Ishikawa (cell line): Measurements from ENCODE around the gene SPOP.
A peak's percentile ranks its signal among the peaks of the same experiment; 100 is the strongest.

ENCODE experiments used
- CEBPB ChIP-seq: IDR thresholded peaks from 2 replicates; pipeline ENCODE4 v1.6.1; 2012
- CREB1 ChIP-seq: IDR thresholded peaks from 2 replicates; pipeline ENCODE4 v1.6.1; 2012; ENCODE audit warnings: low read depth
- EGR1 ChIP-seq: IDR thresholded peaks from 2 replicates; pipeline ENCODE4 v1.6.1; 2012
- EP300 ChIP-seq: IDR thresholded peaks from 2 replicates; pipeline ENCODE4 v1.6.1; 2012; ENCODE audit warnings: borderline replicate concordance
- FOXM1 ChIP-seq: IDR thresholded peaks from 2 replicates; pipeline ENCODE4 v1.6.1; 2012; ENCODE audit warnings: low read depth, borderline replicate concordance
- NFIC ChIP-seq: IDR thresholded peaks from 2 replicates; pipeline ENCODE4 v1.6.1; 2012
- RAD21 ChIP-seq: IDR thresholded peaks from 2 replicates; pipeline ENCODE4 v1.6.1; 2012; ENCODE audit warnings: low read depth
- REST ChIP-seq: IDR thresholded peaks from 2 replicates; pipeline ENCODE4 v1.6.1; 2012; ENCODE audit warnings: low read depth, mild to moderate bottlenecking
- TAF1 ChIP-seq: IDR thresholded peaks from 2 replicates; pipeline ENCODE4 v1.6.1; 2012; ENCODE audit warnings: low read depth, mild to moderate bottlenecking
- TCF12 ChIP-seq: IDR thresholded peaks from 2 replicates; pipeline ENCODE4 v1.6.1; 2012; ENCODE audit warnings: low read depth
- TEAD4 ChIP-seq: IDR thresholded peaks from 2 replicates; pipeline ENCODE4 v1.6.1; 2012
- USF1 ChIP-seq: IDR thresholded peaks from 2 replicates; pipeline ENCODE4 v1.6.1; 2012
- YY1 ChIP-seq: IDR thresholded peaks from 2 replicates; pipeline ENCODE4 v1.6.1; 2012; ENCODE audit warnings: low read depth
- ZBTB7A ChIP-seq: IDR thresholded peaks from 2 replicates; pipeline ENCODE4 v1.6.1; 2012; ENCODE audit warnings: low read depth
- TF ChIP-seq, protein P1 (sequence below): IDR thresholded peaks from 2 replicates; pipeline ENCODE4 v1.6.1; 2012

Gene SPOP

DNA sequence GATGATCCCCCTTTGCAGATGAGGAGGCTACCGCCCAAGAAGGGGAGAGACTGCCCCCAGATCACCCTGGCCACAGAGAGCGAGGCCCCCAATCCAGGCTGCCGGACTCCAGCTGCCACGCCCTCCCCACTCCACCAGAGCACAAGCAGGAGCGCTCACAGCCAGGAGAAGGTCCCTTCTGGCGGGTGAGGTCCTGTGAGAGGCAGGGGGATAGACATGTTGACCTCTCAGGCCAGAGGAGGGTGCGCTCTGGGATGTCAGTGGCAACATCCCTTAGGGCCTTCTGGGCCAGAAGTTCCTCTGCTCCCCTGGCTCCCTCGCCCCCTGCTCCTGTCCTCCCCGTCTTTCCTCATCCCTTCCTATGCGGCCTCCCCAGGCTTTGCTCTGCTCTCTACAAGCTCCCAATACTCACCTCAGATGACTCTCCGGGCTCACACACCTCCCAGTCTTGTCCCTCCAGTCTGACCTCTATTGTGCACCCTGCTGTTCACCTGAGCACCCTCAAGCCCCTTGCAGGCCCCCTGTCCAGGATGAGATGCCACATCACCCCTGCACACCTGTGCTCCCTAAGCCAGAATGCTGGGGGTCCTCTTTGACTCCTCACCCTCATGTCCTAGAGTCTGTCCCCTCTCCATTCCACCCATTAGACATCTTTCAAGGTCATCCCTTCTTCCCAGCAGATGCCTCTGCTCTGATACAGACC is 107.2 kb downstream of the SPOP start:
- no peak for TF ChIP-seq EGR1
- no peak for TF ChIP-seq ZBTB7A
- no peak for TF ChIP-seq YY1
- TF ChIP-seq USF1, result no peak
- TF ChIP-seq TEAD4, result no peak
- no peak for TF ChIP-seq TAF1
- TF ChIP-seq CEBPB, result no peak
- TF ChIP-seq EP300, result no peak
- TF ChIP-seq RAD21, result no peak
- no peak for TF ChIP-seq REST
- no peak for TF ChIP-seq TCF12
- TF ChIP-seq CREB1, result no peak
- no peak for TF ChIP-seq FOXM1
- TF ChIP-seq, protein P1, sequence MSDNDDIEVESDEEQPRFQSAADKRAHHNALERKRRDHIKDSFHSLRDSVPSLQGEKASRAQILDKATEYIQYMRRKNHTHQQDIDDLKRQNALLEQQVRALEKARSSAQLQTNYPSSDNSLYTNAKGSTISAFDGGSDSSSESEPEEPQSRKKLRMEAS, result no peak
- TF ChIP-seq NFIC, result no peak

DNA sequence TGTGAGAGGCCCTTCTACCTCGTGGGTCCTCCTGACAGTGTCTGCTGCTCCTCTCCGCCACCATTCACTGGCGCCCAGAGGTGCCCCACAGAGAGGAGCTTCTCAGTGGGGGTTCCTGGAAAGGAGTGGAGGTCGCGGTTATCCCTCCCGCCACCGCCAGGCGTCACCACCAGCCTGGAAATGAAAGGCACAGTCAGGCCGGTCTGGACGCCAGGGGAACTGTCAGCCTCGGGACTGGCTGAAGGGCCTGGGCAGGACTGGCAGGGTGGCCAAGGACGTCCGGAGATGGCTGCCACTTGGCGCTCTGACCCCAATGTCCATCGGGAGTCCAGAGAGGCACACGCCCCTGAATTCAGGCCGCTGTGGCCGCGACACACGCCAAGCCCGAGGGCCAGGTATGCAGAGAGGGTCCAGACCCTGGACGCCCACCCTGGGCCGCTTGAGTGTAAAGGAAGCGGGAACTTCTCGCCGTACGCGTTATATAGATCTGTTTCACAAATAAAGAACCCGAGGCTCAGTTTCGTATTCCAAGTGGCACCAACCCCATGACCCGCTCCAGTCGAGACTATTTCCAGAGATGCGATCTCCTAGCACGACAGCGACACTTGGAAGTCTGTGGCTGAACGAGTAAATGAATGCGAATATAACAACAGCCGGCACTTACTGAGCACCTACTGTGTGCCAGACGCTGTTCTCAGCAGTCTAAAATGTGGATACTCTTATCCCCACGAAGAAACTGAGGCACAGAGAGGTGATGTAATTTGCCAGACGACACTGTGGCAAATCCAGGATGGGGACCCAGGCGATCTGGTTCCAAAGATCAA is 109.8 kb downstream of the SPOP start:
- TF ChIP-seq NFIC (no peak), ZBTB7A (peak; percentile 18; the same call in 1 of the 2 replicates), RAD21 (peak; percentile 86), USF1 (no peak)

GRCh38 chr17:49567104-49567521 is 110.8 kb downstream of the SPOP start:
- TF ChIP-seq USF1 (no peak), TAF1 (no peak), REST (no peak), TCF12 (no peak), NFIC (no peak), EP300 (no peak), CEBPB (no peak), EGR1 (no peak)
- TF ChIP-seq, protein P1, result no peak

- TF ChIP-seq, protein P1, result no peak
- TF ChIP-seq CEBPB, result peak; percentile 98
Measured at GRCh38 chr17:49566668-49567071, 111.2 kb downstream of the SPOP start.

- TF ChIP-seq, protein P1, result peak; percentile 68
- TF ChIP-seq EGR1 (peak; percentile 54), FOXM1 (no peak), REST (no peak), YY1 (no peak), ZBTB7A (no peak), TEAD4 (no peak), USF1 (peak; percentile 91), TCF12 (no peak)
Measured at GRCh38 chr17:49565948-49566491, 111.9 kb downstream of the SPOP start.
